Left ventricle myocardium inferior (tissue), 1 donor: ENCODE measurements around the gene TINAGL1. TPM values are rescaled to one million over a fixed set of nuclear protein-coding genes. Genes with fewer than 3 reads are reported as not detected.

ENCODE experiments used
- DNase-seq: peaks from one replicate; pipeline ENCODE4 v3.0.0-alpha.2; 2020
- H3K27ac ChIP-seq: fragments of 200-600 bp; replicated peaks from 2 replicates; pipeline ENCODE4 v1.8.0; 2021
- H3K27me3 ChIP-seq: fragments of 200-600 bp; 2 replicates; pipeline ENCODE4 v1.8.0; 2021; ENCODE audit warnings: low read depth
- H3K36me3 ChIP-seq: fragments of 200-600 bp; 2 replicates; pipeline ENCODE4 v1.8.0; 2021
- H3K4me1 ChIP-seq: fragments of 200-600 bp; 2 replicates; pipeline ENCODE4 v1.8.0; 2021
- H3K4me3 ChIP-seq: fragments of 200-600 bp; 2 replicates; pipeline ENCODE4 v1.8.0; 2021; ENCODE audit warnings: mild to moderate bottlenecking, moderate library complexity
- H3K9me3 ChIP-seq: fragments of 200-600 bp; replicated peaks from 2 replicates; pipeline ENCODE4 v1.8.0; 2021
- intact Hi-C: fragments of 100-400 bp; cut with micrococcal nuclease; formaldehyde crosslinking; loops from one replicate; pipeline ENCODE4 v1.11.0; 2022
- total RNA-seq: library from RNA; stranded (reverse); fragmentation: NEBNext Ultra II Directional; extraction: Animal tissue kit (Norgen Biotek cat#: 25700); gene quantifications from one replicate; pipeline ENCODE4 v1.2.1, GENCODE V29; 2021
- TF ChIP-seq, protein P1 (sequence below): fragments of 200-600 bp; IDR thresholded peaks from 2 replicates; pipeline ENCODE4 v1.8.0; 2021; ENCODE audit warnings: antibody characterized with exemption, mild to moderate bottlenecking, borderline replicate concordance
- donor health status: DM: no; HTN: yes; CAD: no; lungs with severe emphysema.

Gene TINAGL1
- total RNA-seq, 1 donor from 2014 or later, result 223 TPM

GRCh38 chr1:31621847-31622730 is 45.8 kb downstream of the TINAGL1 start:
- no peak overlapping the region for H3K4me3 ChIP-seq
- H3K27ac ChIP-seq, result peak overlapping the region; percentile 60
- H3K27me3 ChIP-seq, result peaks cover 11% of the 10 kb centered on the region
- peaks cover 54% of the 10 kb centered on the region for H3K4me1 ChIP-seq
- no peaks in the 10 kb centered on the region for H3K9me3 ChIP-seq
- intact Hi-C loops, result no loop called here
- peak; percentile 45 for DNase-seq
- TF ChIP-seq, protein P1, sequence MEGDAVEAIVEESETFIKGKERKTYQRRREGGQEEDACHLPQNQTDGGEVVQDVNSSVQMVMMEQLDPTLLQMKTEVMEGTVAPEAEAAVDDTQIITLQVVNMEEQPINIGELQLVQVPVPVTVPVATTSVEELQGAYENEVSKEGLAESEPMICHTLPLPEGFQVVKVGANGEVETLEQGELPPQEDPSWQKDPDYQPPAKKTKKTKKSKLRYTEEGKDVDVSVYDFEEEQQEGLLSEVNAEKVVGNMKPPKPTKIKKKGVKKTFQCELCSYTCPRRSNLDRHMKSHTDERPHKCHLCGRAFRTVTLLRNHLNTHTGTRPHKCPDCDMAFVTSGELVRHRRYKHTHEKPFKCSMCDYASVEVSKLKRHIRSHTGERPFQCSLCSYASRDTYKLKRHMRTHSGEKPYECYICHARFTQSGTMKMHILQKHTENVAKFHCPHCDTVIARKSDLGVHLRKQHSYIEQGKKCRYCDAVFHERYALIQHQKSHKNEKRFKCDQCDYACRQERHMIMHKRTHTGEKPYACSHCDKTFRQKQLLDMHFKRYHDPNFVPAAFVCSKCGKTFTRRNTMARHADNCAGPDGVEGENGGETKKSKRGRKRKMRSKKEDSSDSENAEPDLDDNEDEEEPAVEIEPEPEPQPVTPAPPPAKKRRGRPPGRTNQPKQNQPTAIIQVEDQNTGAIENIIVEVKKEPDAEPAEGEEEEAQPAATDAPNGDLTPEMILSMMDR, result no peak
- no peaks in the 10 kb centered on the region for H3K36me3 ChIP-seq

DNA sequence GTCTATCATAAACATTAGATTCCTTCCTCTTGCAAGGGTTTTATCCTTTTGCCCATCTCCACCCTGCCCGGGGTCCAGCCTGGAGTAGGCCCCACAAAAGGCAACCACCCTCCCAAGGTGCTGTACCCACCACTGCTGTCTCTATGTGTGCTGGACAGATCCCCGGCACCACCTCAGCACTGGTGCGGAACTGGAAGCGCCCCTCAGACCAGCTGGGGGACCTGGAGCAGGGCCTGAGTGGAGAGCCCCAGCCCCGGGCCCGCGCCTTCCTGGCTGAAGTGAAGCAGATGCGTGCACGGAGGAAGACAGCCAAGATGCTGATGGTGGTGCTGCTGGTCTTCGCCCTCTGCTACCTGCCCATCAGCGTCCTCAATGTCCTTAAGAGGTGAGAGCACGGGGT is 47.0 kb downstream of the TINAGL1 start:
- Histone ChIP-seq H3K4me3 (no peak overlapping the region), H3K36me3 (peaks cover 4% of the 10 kb centered on the region), H3K27ac (no peak overlapping the region), H3K4me1 (peaks cover 52% of the 10 kb centered on the region), H3K27me3 (no peaks in the 10 kb centered on the region), H3K9me3 (no peaks in the 10 kb centered on the region)
- no peak for DNase-seq
- TF ChIP-seq, protein P1, result no peak
- intact Hi-C loops, result no loop called here

- DNase-seq, result no peak
- TF ChIP-seq, protein P1, result no peak
- intact Hi-C loops, result no loop called here
- Histone ChIP-seq H3K36me3 (peaks cover 13% of the 10 kb centered on the region), H3K4me3 (no peak overlapping the region), H3K27me3 (no peaks in the 10 kb centered on the region), H3K27ac (no peak overlapping the region), H3K4me1 (peaks cover 60% of the 10 kb centered on the region), H3K9me3 (no peaks in the 10 kb centered on the region)
These were observed 48.0 kb downstream of the TINAGL1 start for GRCh38 chr1:31624309-31624708.

- TF ChIP-seq, protein P1, result no peak
These were observed 48.6 kb downstream of the TINAGL1 start for GRCh38 chr1:31624731-31625514.

DNA sequence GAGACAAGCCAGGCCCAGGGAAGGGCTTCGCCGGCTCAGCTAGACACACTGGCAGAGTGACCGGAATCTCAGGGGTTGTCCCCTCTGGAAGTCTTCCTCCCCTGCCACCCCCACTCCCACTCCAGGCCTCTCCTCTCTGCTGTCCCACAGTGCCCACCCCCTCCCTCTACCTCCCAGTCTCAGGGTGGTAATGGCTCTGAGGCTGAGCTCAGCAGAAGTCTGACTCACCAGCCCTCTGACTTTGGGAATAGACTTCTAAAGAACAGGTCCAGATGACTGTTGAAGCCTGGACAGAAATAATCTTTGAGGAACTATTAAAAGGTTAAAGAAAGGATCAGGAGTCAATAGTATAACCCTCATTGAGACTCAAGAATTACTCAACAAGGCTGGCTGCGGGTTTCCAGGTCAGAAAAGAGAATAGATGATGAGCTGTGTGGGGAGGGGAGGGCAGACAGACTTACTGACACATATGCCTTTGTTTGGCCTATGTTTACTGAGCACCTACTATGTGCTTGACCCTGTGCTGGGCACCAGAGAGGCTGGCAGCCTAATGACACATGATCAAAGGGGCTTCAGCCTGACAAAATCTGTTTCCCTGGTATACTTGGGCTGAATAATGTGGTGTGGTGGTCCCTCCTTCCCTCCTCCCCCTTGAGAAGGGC is 49.4 kb downstream of the TINAGL1 start:
- peaks cover 73% of the 10 kb centered on the region for H3K4me1 ChIP-seq
- TF ChIP-seq, protein P1, result no peak
- intact Hi-C loops, result no loop called here
- peaks cover 27% of the 10 kb centered on the region for H3K36me3 ChIP-seq
- H3K9me3 ChIP-seq, result no peaks in the 10 kb centered on the region
- DNase-seq, result no peak
- peak overlapping the region; percentile 95 for H3K27ac ChIP-seq
- H3K4me3 ChIP-seq, result no peak overlapping the region
- no peaks in the 10 kb centered on the region for H3K27me3 ChIP-seq

More at GRCh38 chr1:31624731-31625514, 48.6 kb downstream of the TINAGL1 start:
- peak overlapping the region; percentile 95 for H3K27ac ChIP-seq
- H3K9me3 ChIP-seq, result no peaks in the 10 kb centered on the region
- intact Hi-C loops, result no loop called here
- no peak for DNase-seq
- H3K4me1 ChIP-seq, result peaks cover 66% of the 10 kb centered on the region
- no peak overlapping the region for H3K4me3 ChIP-seq
- no peaks in the 10 kb centered on the region for H3K27me3 ChIP-seq
- H3K36me3 ChIP-seq, result peaks cover 19% of the 10 kb centered on the region
